H1 (cell line): ENCODE measurements around the gene ANKRD24. TPM values are rescaled to one million over a fixed set of nuclear protein-coding genes. Genes with fewer than 3 reads are reported as not detected.

Experiments
- BACH1 ChIP-seq: IDR thresholded peaks from 2 replicates; pipeline ENCODE4 v1.6.1; 2012; ENCODE audit warnings: low read length, improper control_type of control experiment
- BRCA1 ChIP-seq: IDR thresholded peaks from 2 replicates; pipeline ENCODE4 v1.6.1; 2012; ENCODE audit warnings: low read depth, low read length, improper control_type of control experiment
- CBX5 ChIP-seq: fragments of 300-800, 300-1000 bp; sonication (generic); IDR thresholded peaks from 2 replicates; pipeline ENCODE4 v1.7.1; 2016; ENCODE audit warnings: antibody characterized with exemption, low read length, low read depth
- CHD1 ChIP-seq: IDR thresholded peaks from 2 replicates; pipeline ENCODE4 v1.6.1; 2012; ENCODE audit warnings: low read depth, low read length, improper control_type of control experiment
- JUND ChIP-seq: IDR thresholded peaks from 2 replicates; pipeline ENCODE4 v1.6.1; 2011; ENCODE audit warnings: mild to moderate bottlenecking, improper control_type of control experiment, low read length
- KDM1A ChIP-seq: fragments of 200-600, 300-600 bp; sonication (generic); IDR thresholded peaks from 2 replicates; pipeline ENCODE4 v1.7.1; 2016; ENCODE audit warnings: mild to moderate bottlenecking, low read length, borderline replicate concordance
- KDM5A ChIP-seq: fragments of 200-600 bp; IDR thresholded peaks from 2 replicates; pipeline ENCODE4 v1.7.1; 2012; ENCODE audit warnings: mild to moderate bottlenecking, low read length, inconsistent platforms, mixed read lengths
- PHF8 ChIP-seq: fragments of 200-600 bp; sonication (generic); conservative IDR thresholded peaks from 2 replicates; pipeline ENCODE4 v1.7.1; 2012; ENCODE audit warnings: low read depth, mild to moderate bottlenecking, inconsistent platforms, low read length, moderate library complexity
- POU5F1 ChIP-seq: IDR thresholded peaks from 2 replicates; pipeline ENCODE4 v1.6.1; 2011; ENCODE audit warnings: low read depth, mild to moderate bottlenecking, low read length, moderate library complexity
- RAD21 ChIP-seq, 2 experiments: IDR thresholded peaks in 1 of 2; conservative IDR thresholded peaks in 1 of 2; 2 replicates each; pipeline ENCODE4 v1.6.1; 2011; ENCODE audit warnings: low read depth in 2 of 2, low read length in 2 of 2, improper control_type of control experiment in 1 of 2, inconsistent platforms in 1 of 2, mild to moderate bottlenecking in 1 of 2, moderate library complexity in 1 of 2
- RBBP5 ChIP-seq: IDR thresholded peaks from 2 replicates; pipeline ENCODE4 v1.7.1; 2012; ENCODE audit warnings: low read depth, mild to moderate bottlenecking, inconsistent platforms, low read length, moderate library complexity, borderline replicate concordance
- RFX5 ChIP-seq: IDR thresholded peaks from 2 replicates; pipeline ENCODE4 v1.6.1; 2011; ENCODE audit warnings: low read depth, low read length, improper control_type of control experiment, borderline replicate concordance
- RXRA ChIP-seq: IDR thresholded peaks from 2 replicates; pipeline ENCODE4 v1.6.1; 2011; ENCODE audit warnings: low read depth, mild to moderate bottlenecking, low read length, moderate library complexity; ENCODE audit not compliant: insufficient read depth
- SIN3A ChIP-seq, 2 experiments: IDR thresholded peaks in 1 of 2; conservative IDR thresholded peaks in 1 of 2; 2 replicates each; pipeline ENCODE4 v1.6.1; 2011 to 2012; ENCODE audit warnings: low read length in 2 of 2, improper control_type of control experiment in 1 of 2, low read depth in 1 of 2, mild to moderate bottlenecking in 1 of 2
- SP2 ChIP-seq: IDR thresholded peaks from 2 replicates; pipeline ENCODE4 v1.6.1; 2012; ENCODE audit warnings: mild to moderate bottlenecking, low read length, inconsistent platforms
- TAF7 ChIP-seq: optimal IDR thresholded peaks from 2 replicates; pipeline ENCODE3; 2011; ENCODE audit warnings: low read depth, mild to moderate bottlenecking, inconsistent platforms, low read length, moderate library complexity, borderline replicate concordance
- TBP ChIP-seq: IDR thresholded peaks from 2 replicates; pipeline ENCODE4 v1.6.1; 2011; ENCODE audit warnings: low read depth, low read length, improper control_type of control experiment
- YY1 ChIP-seq: IDR thresholded peaks from 2 replicates; pipeline ENCODE4 v1.6.1; 2011; ENCODE audit warnings: low read depth, mild to moderate bottlenecking, low read length
- ZNF274 ChIP-seq: IDR thresholded peaks from 2 replicates; pipeline ENCODE4 v1.7.0; 2012; ENCODE audit warnings: low read length, borderline replicate concordance; ENCODE audit errors: extremely low read depth
- polyA plus RNA-seq, 7 experiments: library from polyadenylated mRNA; depleted of rRNA in 3 of 7; stranded (reverse) in 5 of 7; unstranded in 2 of 7; fragments of >200 nt in 5 of 7; fragments of 200-250 nt in 2 of 7; gene quantifications; 1 replicate in 5 of 7; 2 replicates in 1 of 7; 4 replicates in 1 of 7; pipeline versions ENCODE4 v1.2.1 to v1.2.3, GENCODE V29; 2011 to 2013; ENCODE audit warnings: missing spikeins in 2 of 7, mixed read lengths in 2 of 7
- total RNA-seq: library from RNA; stranded (reverse); fragmentation: NEBNext Ultra II Directional; extraction: Animal tissue kit (Norgen Biotek cat#: 25700); gene quantifications from 2 replicates; pipeline ENCODE4 v1.2.1, GENCODE V29; 2021
- TF ChIP-seq, protein P1 (sequence below): IDR thresholded peaks from 2 replicates; pipeline ENCODE4 v1.6.1; 2012; ENCODE audit warnings: low read length, inconsistent platforms
- TF ChIP-seq, protein P2 (sequence below): IDR thresholded peaks from 2 replicates; pipeline ENCODE4 v1.6.1; 2012; ENCODE audit warnings: inconsistent platforms

Gene ANKRD24
- total and polyA plus RNA-seq, 2 of the 8 experiments (the other 6 are each of a cell fraction or from before 2014, with no cell fraction given), result 7.6 to 14.1 TPM

DNA sequence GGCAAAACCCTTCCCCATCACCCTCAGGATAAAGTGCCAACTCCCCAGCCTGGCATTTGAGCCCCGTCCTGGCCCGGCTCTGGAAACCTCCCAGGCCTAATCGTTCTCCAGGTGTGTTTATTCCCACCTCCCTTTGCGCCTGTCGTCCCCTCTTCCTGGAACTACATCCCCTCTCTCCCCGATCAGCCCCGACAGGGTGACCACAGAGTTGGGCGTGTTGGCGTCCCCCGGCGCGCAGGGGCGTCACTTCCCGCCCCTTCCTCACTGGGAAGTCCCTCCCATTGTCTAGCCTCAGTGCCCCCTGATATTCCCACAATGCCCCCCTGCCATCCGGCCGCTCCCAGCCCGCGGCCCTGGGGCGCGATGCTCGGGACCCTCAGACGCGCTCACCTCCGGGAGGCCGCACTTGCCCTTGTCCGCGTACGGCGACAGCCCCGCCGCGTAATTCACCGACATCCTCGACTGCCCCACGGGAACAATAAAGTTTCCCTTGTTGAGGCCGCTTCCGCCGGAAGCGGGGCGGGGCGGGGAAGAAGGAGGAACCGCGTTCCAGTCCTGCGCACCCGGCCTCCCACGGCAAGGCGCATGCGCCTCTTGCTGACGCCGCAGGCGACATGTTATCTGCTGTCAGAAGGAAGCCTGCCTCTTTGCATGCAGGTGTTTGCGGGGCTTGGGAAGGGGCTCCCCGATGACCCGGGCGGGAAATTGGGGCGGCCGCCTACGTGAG, at the start of gene ANKRD24, which contains the start of gene SIRT6 (continued):
- TF ChIP-seq, protein P1, sequence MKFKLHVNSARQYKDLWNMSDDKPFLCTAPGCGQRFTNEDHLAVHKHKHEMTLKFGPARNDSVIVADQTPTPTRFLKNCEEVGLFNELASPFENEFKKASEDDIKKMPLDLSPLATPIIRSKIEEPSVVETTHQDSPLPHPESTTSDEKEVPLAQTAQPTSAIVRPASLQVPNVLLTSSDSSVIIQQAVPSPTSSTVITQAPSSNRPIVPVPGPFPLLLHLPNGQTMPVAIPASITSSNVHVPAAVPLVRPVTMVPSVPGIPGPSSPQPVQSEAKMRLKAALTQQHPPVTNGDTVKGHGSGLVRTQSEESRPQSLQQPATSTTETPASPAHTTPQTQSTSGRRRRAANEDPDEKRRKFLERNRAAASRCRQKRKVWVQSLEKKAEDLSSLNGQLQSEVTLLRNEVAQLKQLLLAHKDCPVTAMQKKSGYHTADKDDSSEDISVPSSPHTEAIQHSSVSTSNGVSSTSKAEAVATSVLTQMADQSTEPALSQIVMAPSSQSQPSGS, result 0 out of 2 replicates have a peak, but pooled peaks have one; percentile 22
- TF ChIP-seq SIN3A (conservative IDR thresholded peaks at IDR 0.05 in 1 of 2, IDR thresholded peaks at IDR 0.05 in 1 of 2; ENCODE audit: low read depth in 1 of 2, low read length in 2 of 2), result peak in 1 of 2 experiments; percentile 95; a peak in 3 of 4 replicates
- TF ChIP-seq KDM5A, result peak; percentile 55; the same call in 1 of the 2 replicates
- no peak for TF ChIP-seq CBX5
- no peak for TF ChIP-seq POU5F1
- TF ChIP-seq PHF8, result peak; percentile 79
- no peak; the same call in 1 of the 2 replicates for TF ChIP-seq CHD1
- peak; percentile 42; the same call in 1 of the 2 replicates for TF ChIP-seq TBP
- TF ChIP-seq RFX5, result no peak
- TF ChIP-seq ZNF274, result no peak
- TF ChIP-seq, protein P2, sequence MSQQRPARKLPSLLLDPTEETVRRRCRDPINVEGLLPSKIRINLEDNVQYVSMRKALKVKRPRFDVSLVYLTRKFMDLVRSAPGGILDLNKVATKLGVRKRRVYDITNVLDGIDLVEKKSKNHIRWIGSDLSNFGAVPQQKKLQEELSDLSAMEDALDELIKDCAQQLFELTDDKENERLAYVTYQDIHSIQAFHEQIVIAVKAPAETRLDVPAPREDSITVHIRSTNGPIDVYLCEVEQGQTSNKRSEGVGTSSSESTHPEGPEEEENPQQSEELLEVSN, result 0 out of 2 replicates have a peak, but pooled peaks have one; percentile 29
- no peak for TF ChIP-seq BRCA1
- peak; percentile 37; the same call in 1 of the 2 replicates for TF ChIP-seq RBBP5
- TF ChIP-seq BACH1, result no peak
- no peak for TF ChIP-seq JUND
- TF ChIP-seq RAD21 (IDR thresholded peaks at IDR 0.05 in 1 of 2, conservative IDR thresholded peaks at IDR 0.05 in 1 of 2; ENCODE audit: low read depth in 2 of 2, low read length in 2 of 2), result no peak
- peak; percentile 27 for TF ChIP-seq TAF7
- TF ChIP-seq YY1, result 0 out of 2 replicates have a peak, but pooled peaks have one; percentile 20
- TF ChIP-seq KDM1A, result peak; percentile 90
- TF ChIP-seq SP2, result no peak
- TF ChIP-seq RXRA, result no peak
